GM21390 (cell line): ENCODE results near the gene TAAR9.
"Not testable (repeated sequence)": the region's sequence is repeated elsewhere in the genome, so short reads cannot be mapped to it uniquely, and the experiment has no call there.

Source experiments
- ATAC-seq: cut with Tn5 transposase; IDR thresholded peaks from one replicate; pipeline ENCODE4 v1.9.1; 2021; ENCODE audit not compliant: unreplicated experiment

Gene TAAR9

DNA sequence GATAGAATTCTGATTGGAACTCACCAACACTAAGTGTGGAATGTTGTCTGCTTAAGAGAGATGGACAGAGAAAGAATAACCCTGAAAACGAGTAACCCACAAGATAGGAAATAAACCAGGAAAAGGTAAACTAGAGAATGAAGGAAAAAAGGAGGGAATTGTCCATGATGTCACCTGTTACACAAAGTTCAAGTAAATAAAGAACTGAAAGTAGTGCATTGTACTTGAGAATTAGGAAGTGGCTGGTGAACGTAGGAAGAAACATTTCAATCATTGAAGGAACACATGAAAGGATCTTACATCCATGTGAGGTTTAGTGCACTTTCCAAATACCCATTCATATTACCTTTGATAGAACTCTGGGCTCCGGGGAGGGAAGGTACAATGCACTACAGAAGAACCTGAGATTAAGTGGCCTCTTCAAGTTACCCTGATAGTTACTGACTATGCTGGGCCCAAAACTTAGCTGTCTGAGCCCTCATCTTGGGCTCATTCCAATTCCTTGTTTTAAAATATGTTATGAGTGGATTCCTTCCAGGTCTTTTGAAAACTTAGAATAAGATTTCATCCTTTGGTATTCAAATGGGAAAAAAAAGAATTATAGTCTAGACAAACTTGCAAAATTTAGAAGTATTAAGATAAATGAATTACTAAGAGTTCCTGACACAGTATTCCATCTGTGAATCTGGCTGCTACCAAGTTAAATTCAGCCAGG lies 24.1 kb upstream of the TAAR9 start:
- ATAC-seq, result no peak

DNA sequence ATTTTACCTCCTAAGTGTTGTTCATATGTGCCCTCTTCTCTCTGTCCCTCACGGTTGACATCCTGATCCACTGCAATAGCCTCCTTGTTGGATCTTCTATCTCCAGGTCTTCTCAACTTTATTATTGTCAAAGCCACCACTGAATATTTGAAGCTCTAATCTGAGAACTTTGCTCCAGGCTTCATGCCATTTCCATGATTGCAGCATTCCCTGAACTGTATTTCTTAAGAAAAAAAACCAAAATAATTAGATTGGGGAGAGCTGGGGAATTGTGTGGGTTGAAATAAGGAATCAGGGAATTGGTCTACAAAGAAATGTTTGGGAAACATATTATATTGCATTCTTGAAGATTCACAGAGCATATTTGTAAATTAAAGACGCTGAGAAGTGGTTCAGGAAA lies 22.7 kb upstream of the TAAR9 start:
- no peak for ATAC-seq

DNA sequence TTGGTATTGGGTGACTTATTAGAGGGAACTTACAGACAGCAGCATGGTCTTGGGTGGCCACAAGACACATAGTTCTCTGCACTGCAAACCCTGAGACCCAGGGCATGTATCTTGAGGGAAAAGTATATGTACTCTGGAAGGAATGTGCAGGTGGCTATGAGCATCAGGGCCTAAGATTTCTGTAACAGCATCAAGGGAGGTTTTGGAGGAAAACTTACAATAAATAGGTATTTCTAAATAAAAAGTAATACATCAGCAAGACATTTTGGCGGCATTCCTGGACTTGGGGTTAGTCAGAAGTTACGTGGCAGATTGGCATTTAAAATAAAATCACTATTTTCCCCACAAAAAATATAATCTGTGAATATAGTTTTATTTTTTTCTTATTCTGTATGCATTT lies 17.1 kb upstream of the TAAR9 start:
- ATAC-seq, result no peak

DNA sequence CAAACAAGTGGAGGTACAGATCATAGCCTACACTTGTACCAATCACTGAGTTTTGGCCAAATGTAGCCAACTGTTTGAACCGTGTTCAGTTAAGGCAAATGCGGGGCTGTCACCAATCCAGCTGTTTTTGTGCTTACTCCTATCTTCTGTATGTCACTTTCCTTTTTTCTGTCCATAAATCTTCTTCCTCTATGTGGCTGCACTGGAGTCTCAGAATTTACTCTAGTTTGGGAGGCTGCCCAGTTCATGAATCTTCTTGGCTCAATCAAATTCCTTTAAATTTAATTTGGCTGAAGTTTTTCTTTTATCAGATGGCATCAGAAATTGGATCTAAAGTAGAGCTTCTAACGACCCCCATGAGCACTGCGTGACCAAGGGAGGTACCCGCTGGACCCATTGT lies 13.4 kb upstream of the TAAR9 start:
- no peak for ATAC-seq

DNA sequence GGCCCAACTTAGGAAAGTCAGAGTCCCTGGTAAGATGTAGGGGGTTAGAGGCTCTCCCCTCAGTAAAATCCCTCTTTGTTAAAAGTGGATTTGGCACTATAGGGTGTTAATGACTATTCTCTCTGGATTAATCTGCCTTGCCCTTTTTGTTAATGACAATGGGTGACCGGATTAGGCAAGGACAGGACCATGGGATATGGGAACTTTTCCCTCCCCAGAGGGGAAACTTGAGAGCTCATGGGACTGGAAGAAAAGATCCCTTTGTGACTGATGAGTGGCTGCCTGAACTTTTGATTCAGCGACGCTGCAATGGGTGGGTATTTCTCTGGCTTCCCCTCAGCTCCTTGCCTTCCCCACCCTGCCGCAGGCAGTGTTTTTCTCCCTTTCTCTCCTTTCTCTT lies 12.2 kb upstream of the TAAR9 start:
- ATAC-seq, result no peak

DNA sequence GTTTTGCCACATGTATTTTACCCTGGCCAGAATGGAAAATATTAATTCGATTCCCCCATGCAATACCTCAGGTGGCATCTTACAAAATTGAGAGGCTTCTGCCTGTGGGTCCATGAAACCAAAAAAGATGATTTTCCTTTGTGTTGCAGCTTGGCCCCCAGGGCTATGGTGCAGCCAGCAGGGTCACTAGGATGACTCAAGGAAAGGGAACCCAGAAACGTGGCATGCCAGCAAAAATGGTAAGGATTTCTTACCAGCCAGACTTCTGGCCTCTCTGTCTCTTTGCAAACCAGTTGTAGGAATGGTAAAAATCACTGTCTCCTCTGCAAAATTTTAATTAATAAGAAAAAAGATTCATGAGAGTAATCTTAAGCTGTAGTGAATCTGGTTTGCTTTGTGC lies 11.6 kb upstream of the TAAR9 start:
- no peak for ATAC-seq

DNA sequence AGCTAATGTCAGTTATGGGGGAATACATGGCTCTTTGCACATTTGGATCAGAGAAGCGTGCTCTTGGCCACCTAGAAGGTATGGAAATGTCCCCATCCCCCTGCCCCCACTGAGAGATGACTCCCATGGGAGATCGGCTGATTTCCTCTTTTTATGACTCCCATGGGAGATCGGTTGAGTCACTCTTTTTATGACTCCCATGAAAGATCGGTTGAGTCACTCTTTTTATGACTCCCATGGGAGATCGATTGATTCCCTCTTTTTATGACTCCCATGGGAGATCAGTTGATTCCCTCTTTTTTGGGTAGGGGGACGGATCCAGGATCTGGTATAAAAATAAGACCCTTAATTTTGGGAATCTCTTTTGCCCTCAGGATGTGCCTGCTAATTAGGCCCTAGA lies 10.3 kb upstream of the TAAR9 start:
- ATAC-seq, result no peak

DNA sequence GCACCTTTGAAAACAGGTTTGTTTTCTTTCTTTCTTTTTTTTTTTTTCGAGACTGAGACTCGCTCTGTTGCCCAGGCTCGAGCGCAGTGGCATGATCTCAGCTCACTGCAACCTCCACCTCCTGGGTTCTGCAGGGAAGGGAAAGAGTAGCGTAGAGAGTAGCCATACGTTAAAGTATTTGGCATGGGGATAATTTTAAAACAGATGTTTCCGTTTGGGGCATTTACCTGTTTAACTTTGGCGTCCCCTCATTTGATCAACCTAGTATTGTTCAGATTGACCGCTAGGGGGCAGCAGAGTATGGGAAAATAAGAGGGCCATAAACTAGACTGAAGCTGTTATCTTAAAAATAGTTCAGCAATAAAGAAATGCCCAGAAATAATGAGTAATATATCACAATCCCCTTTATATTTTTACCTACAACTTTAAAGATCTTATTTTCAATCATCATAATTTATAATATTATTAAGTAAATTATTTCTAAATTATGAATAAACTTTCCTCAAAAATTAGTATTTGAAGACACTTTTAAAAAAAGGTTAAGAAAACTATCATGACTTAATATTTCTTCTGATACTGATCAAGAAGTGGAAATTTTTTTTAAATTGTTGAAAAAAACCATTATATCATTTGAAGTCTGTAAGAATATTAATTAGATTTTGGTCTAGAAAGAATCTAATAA lies 7.6 kb upstream of the TAAR9 start:
- ATAC-seq, result peak; percentile 91

DNA sequence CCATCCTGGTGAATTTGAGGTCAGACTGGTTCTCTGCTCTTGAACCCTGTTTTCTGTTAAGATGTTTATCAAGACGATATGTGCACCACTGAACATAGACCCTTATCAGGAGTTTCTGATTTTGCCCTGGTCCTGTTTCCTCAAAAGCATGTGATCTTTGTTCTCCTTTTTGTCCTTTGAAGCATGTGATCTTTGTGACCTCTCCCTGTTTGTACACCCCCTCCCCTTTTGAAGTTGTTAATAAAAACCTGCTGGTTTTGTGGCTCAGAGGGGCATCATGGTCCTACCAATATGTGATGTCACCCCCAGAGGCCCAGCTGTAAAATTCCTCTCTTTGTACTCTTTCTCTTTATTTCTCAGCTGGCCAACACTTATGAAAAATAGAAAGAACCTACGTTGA lies 3.5 kb upstream of the TAAR9 start:
- not testable (repeated sequence) for ATAC-seq

DNA sequence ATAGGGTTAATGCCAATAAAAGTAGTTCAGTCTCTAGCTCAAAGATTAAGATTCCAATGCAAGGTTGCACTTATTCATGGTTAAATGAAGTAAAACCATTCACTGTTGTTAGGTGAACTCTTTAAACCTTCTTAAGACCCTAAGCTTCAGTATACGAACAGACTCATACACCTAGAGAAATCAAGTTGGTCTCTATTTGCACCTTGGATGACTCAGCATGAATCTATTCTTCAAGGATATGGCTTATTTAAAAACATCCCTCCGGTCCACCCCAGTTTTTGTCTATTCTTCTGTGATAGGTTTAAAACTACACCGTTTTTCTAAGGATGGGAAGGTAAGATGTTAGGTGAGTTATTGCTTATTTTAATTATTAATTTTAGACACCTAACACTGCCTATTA lies 932 bp upstream of the TAAR9 start:
- no peak for ATAC-seq

DNA sequence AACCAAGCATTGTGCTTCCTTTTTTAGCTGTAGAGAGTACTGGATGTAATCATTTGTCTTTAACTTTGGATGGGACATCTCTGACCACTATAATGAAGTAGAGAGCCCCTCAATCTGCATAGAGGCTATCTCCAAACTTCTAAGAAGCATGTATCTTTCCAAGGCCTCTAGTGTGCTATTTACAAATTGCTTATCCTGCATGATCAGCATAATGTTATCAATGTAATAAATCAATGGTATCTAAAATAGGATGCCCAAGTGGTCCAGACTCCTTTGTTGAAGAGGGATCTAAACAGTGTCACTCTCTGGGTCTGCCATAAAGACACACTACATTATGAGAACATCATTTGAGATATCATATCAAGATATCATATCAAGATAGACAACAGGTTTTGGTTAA lies 6.7 kb downstream of the TAAR9 start:
- ATAC-seq, result no peak

DNA sequence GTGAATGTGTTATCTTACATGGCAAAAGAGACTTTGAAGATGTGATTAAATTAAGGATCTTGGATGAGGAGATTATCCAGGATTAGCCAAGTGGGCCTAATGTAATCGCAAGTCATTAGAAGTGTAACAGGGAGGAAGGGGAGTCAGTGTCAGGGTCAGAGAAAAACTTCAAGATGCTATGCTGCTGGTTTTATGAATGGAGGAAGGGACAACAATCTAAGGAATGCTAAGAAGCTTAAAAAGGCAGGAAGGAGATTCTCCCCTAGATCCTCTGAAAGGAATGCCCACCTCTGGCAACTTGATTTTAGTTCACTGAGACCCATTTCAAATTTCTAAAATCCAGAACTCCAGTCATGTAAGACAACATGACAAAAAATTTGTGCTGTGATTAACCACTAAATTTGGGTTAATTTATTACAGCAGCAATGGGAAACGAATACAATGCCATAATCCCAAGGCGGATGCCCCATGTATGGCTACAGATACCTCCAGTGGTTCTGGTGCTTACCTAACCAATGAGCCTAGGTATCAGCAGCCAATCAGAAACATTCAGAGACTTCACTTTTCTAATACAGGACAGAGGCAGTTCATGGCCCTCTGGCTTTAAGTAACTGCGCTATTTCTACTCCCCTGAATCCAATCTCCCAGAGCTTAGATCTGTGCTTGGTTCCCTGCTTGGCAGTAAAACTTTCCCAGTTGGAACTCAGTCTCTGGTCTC lies 10.8 kb downstream of the TAAR9 start:
- no peak for ATAC-seq

DNA sequence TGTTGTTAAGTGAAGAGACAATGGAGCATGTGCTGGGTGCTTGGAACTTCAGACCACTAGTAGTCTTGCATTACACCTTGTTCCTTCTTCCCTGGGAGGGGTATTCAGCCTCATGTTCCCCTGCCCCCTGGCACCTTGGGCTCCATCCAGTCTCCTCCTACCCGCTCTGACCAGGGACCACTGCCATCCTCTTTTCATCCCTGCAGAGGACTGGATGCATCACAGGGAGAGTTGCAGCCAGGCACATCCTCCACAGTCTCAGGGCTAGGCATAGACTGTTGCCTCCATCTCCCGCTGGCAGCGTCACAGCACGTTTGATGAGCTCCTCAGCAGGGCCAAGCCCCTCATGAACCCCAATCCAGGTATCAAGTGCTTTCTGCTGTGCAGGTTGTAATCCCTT lies 13.1 kb downstream of the TAAR9 start:
- no peak for ATAC-seq

DNA sequence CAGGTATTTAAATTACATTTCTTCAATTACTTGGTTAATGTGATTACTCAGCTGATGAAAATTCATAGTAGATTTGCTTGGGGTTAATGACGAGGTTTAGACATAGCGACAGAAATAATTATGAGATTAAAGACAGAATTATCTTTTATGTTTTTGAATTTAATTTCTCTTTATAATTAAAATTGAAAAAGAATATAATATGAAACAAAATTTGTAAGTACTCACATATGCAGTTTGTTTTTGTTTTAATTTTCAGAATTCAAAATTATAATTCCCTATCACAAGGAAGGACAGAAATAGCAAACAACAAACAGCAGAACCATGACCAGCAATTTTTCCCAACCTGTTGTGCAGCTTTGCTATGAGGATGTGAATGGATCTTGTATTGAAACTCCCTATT lies 14.3 kb downstream of the TAAR9 start, which contains the start of gene TAAR8:
TAAR8 (plus strand) TSS at position 301 of the 400 bp plus-strand sequence; CDS start at position 322, 21 bp downstream.
- ATAC-seq, result no peak

DNA sequence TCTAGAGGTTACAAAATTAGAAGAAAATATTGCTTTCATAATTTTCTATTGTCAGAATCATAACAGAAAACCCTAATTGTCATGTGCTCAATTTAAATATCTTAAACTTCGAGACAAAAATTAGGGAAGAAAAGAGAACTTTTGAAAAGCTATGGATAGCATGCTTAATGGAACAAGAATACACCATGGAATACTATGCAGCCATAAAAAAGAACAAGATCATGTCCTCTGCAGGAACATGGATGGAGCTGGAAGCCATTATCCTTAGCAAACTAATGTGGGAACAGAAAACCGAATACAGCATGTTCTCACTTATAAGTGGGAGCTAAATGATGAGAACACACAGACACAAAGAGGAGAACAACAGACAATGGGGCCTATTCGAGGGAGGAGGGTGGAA lies 22.0 kb downstream of the TAAR9 start:
- not testable (repeated sequence) for ATAC-seq

DNA sequence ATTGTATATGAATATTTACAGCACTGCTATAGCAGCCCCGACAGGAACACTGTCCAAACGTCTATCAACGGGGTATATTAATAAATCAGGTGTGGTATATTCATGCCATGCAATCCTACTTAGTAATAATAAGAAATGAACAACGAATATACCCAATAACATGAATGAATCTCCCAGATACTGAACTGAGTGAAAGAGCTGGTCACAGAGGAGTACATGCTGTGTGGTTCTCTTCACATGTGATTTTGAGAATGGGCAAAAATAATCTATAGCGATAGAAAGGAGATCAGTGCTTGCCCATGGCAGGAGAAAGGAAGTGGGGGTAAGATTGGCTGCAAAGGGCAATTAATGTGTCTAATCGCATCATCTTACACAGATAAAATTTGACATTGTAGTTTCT lies 28.3 kb downstream of the TAAR9 start:
- ATAC-seq, result no peak

DNA sequence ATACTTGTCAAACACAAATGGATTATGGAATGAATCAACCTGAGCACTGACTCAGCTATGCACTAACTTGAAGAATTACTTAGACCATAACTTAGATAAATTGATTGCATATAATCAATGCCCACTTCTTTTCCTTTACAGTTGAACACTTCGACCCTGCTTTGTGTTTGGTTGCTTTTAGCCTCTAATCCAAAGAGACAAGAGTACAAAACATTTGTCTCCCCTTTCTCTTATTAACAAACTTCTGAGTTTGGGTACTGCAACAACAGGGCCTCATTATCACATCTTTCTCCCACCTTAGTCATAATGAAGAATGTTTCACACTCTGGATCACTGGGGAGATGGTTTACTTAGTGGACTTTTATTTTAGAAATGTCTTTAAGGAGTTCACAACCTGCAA lies 29.5 kb downstream of the TAAR9 start:
- ATAC-seq, result no peak

DNA sequence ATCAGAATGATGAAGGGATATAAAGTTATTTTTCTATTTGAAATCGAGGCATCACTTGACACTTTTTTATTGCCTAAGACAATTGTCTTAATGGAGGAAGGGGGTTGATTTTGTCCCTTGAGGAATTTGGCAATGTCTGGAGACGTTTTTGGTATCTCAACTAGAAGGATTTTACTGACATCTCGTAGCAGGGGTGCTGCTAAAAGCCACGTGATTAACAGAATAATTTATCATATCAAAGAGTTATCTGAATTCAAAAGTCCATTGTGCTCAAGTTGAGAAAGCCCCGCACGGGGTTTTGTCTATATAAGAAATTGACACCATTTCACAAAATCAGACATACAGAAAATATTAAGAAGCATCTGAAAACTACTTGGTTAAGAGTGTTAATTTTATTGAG lies 30.5 kb downstream of the TAAR9 start:
- no peak for ATAC-seq

DNA sequence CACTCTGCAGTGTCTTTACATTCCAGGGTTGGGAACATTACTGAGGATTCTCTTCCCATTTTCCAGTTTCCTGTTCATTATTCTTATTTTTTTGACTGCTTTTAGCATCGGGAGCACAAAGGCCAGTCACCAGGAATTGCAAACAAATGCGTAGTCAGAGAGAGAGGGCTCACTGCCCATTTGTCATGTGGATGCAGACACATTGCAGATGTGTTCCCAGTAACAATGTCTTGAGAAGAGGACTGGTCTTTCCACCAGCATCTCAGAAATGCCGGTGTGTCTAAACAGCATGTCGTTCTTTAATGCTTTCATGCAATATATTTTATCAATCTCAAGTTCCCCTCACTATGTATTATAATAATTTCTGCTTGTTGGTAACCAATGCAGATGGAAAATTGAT lies 31.1 kb downstream of the TAAR9 start:
- ATAC-seq, result no peak

DNA sequence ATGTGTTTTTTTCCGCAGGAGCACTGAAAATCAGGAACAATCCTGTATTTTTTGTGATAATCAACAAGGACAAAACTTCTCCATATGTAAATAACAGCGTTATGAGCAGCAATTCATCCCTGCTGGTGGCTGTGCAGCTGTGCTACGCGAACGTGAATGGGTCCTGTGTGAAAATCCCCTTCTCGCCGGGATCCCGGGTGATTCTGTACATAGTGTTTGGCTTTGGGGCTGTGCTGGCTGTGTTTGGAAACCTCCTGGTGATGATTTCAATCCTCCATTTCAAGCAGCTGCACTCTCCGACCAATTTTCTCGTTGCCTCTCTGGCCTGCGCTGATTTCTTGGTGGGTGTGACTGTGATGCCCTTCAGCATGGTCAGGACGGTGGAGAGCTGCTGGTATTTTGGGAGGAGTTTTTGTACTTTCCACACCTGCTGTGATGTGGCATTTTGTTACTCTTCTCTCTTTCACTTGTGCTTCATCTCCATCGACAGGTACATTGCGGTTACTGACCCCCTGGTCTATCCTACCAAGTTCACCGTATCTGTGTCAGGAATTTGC lies 32.2 kb downstream of the TAAR9 start, which contains the start of gene TAAR6:
TAAR6 (plus strand) TSS at position 102 of the 557 bp plus-strand sequence; CDS start at position 102, 0 bp downstream.
- ATAC-seq, result no peak

DNA sequence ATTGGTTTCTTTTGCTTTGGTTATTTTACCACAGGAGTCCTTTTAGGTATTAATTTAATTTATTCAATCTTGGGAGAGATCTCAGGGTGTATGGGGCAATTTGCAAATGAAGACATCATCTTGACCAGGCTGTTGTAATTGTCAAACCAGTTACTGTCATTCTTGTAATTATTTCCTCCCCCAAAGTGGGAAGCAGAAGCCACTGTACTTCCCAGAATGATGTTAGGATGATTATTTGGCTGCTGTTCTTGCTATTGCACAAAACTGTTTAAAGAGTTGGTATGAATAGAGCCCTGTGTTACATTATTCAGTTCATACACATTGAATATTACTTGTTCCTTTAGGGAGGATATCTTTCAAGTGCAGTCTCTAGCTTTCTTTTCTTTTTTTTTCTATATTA lies 33.7 kb downstream of the TAAR9 start:
- no peak for ATAC-seq

DNA sequence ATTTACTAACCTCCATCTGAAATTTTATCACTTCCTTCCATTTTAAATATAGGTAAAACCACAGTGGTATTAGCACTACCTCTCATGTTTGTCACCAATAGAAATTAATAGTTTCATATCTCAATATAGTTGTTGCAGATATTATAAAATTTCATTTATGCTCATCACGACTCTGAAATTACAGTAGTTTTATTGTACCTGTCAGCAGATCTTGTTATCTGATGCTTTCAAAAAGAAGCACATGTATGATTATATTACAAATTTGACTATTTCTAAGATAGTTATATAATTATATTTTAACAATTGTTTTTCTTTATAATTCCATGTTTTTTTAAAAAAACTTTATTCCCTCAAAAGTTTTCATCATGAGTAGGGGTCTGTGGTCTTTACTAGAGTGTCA lies 46.6 kb downstream of the TAAR9 start:
- ATAC-seq, result no peak
